ENCODE measurements around the gene PEX13. TPM values are rescaled to one million over a fixed set of nuclear protein-coding genes. Genes with fewer than 3 reads are reported as not detected.
A peak's percentile ranks its signal among the peaks of the same experiment; 100 is the strongest.
"Not testable (repeated sequence)": the region's sequence is repeated elsewhere in the genome, so short reads cannot be mapped to it uniquely, and the experiment has no call there.

PEX13 gene
- total and polyA plus RNA-seq, 10 donors = 4.5 to 28.4 (median 17.2) TPM

- Histone ChIP-seq H3K9me3 (no peaks in the 10 kb centered on the region), H3K36me3 (no peaks in the 10 kb centered on the region), H3K27me3 (replicated peaks in 1 of 7) (no peaks in the 10 kb centered on the region), H3K4me1 (peaks cover 0 to 25% (median 12%) of the 10 kb centered on the region in 6 donors), H3K4me3 (no peak overlapping the region), H3K27ac (no peak overlapping the region)
- TF ChIP-seq POLR2A (IDR thresholded peaks at IDR 0.05) = no peak
- TF ChIP-seq POLR2AphosphoS5 (IDR thresholded peaks at IDR 0.05) = no peak
- TF ChIP-seq CTCF (IDR thresholded peaks at IDR 0.05 in 8 of 11, conservative IDR thresholded peaks at IDR 0.05 in 3 of 11) = no peak
- 31 to 65% (median 53%) methylated on average over 4 of the region's 4 CpGs for WGBS, 5 donors
- intact Hi-C loops (cut with DNase I; ENCODE audit: low total_unique reads) = no loop called here
- no peak for DNase-seq
Observed at GRCh38 chr2:60979231-60979630, 38.3 kb upstream of the PEX13 start.

DNA sequence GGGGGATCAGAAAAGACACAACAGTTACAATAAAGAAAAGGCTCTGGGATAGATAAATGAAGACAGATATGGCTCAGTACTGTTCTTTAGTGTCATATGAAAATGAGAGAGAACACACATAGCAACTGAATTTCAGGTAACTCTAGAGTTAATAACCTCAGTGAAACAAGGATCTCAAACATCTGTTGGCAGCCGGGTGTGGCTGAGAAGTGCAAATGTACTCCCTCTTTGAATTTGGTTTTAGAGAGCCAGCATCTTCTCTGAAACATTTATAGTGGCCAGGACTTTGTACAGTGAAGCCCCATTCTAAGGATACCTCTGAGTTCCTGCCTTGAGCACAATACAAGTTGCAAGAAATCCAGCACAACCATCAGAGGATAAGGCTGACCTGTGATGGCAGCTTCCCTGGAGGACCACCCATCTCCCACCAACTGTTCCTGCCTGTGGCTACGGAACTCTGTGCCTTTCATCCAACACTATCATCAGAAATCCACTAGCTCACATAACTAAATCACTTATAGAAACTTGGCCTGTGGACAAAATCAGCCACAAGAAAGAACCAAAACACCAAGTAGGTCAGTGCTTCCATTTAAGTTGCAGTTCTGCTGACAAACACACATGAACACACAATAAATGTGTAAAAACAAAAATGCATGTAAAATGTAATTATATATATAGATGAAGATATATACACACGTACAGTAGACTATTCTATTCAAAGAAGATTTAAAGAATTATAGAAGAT, 37.3 kb upstream of the PEX13 start:
- Histone ChIP-seq H3K27ac (no peak overlapping the region), H3K36me3 (no peaks in the 10 kb centered on the region), H3K4me1 (peaks cover 0 to 35% (median 23%) of the 10 kb centered on the region in 6 donors), H3K27me3 (replicated peaks in 1 of 7) (no peaks in the 10 kb centered on the region), H3K4me3 (no peak overlapping the region), H3K9me3 (no peaks in the 10 kb centered on the region)
- intact Hi-C loops (cut with DNase I; ENCODE audit: low total_unique reads) = no loop called here
- WGBS, 5 donors = 74 to 95% (median 84%) methylated on average over 3 of the region's 3 CpGs
- DNase-seq = no peak
- TF ChIP-seq POLR2A (IDR thresholded peaks at IDR 0.05) (no peak), CTCF (IDR thresholded peaks at IDR 0.05 in 8 of 11, conservative IDR thresholded peaks at IDR 0.05 in 3 of 11) (no peak), POLR2AphosphoS5 (IDR thresholded peaks at IDR 0.05) (no peak)

GRCh38 chr2:60982066-60982465, 35.5 kb upstream of the PEX13 start:
- H3K4me3 ChIP-seq; intact Hi-C loops (cut with DNase I; ENCODE audit: low total_unique reads): not testable (repeated sequence)
- 94 to 99% (median 98%) methylated on average over 3 of the region's 3 CpGs for WGBS, 5 donors

DNA sequence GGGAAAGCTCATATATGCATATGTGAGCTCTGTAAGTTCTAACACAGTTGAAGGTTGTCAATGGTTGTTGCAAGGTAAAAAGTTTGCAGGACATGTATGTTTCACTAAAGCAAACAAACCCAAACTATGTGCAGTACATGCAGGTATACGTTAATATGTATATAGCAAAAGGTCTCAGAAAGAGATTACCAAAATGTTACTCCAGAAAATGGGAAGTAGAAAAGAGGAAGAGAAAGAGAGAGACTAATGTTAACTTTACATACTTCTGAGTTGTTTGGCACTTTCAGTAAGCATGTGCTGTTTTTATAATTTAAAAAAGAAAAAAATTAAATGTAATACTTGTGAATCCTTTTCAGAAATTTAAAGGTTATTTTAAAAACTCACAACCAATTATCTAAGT, 32.8 kb upstream of the PEX13 start:
- Histone ChIP-seq H3K4me1 (peaks cover 0 to 54% (median 35%) of the 10 kb centered on the region in 6 donors), H3K27me3 (replicated peaks in 1 of 7) (no peaks in the 10 kb centered on the region), H3K36me3 (no peaks in the 10 kb centered on the region), H3K9me3 (no peaks in the 10 kb centered on the region), H3K27ac (peak overlapping the region in 7 of 8 donors; percentile 5 to 47 (median 30)), H3K4me3 (peak overlapping the region in 1 of 8 donors; percentile 15)
- intact Hi-C loops (cut with DNase I; ENCODE audit: low total_unique reads) = no loop called here
- 29 to 55% (median 43%) methylated on average over 1 of the region's 1 CpG for WGBS, 5 donors
- TF ChIP-seq POLR2AphosphoS5 (IDR thresholded peaks at IDR 0.05) = no peak
- no peak for TF ChIP-seq CTCF (IDR thresholded peaks at IDR 0.05 in 8 of 11, conservative IDR thresholded peaks at IDR 0.05 in 3 of 11)
- TF ChIP-seq POLR2A (IDR thresholded peaks at IDR 0.05) = no peak
- no peak for DNase-seq

More at GRCh38 chr2:60982066-60982465, 35.5 kb upstream of the PEX13 start:
- not testable (repeated sequence) for H3K36me3 ChIP-seq; H3K9me3 ChIP-seq; H3K27me3 ChIP-seq (replicated peaks in 1 of 7); DNase-seq; H3K27ac ChIP-seq
- H3K4me1 ChIP-seq = peaks cover 0 to 53% (median 32%) of the 10 kb centered on the region in 6 donors
